Liver (tissue), 9 donors: ENCODE data around the gene SON. TPM values are rescaled to one million over a fixed set of nuclear protein-coding genes. Genes with fewer than 3 reads are reported as not detected.

Experiments
- DNase-seq: peaks from one replicate; pipeline ENCODE4 v3.0.0-alpha.2; 2017; ENCODE audit warnings: low spot score
- H3K27ac ChIP-seq, 2 donors: one replicate each; pipeline ENCODE4 v1.7.0; 2013; ENCODE audit warnings: inconsistent platforms in 2 of 2, low read length in 2 of 2, control low read depth in 1 of 2, low read depth in 1 of 2, mild to moderate bottlenecking in 1 of 2
- H3K27me3 ChIP-seq, 4 donors: one replicate each; pipeline versions ENCODE4 v1.6.1 to v1.7.0; 2013; ENCODE audit warnings: low read length in 3 of 4, inconsistent platforms in 1 of 4, mild to moderate bottlenecking in 1 of 4, moderate library complexity in 1 of 4; ENCODE audit not compliant: control insufficient read depth in 4 of 4, insufficient read depth in 4 of 4
- H3K36me3 ChIP-seq, 4 donors: one replicate each; pipeline versions ENCODE4 v1.6.1 to v1.7.0; 2013; ENCODE audit warnings: low read length in 3 of 4, mild to moderate bottlenecking in 3 of 4, low read depth in 1 of 4, moderate library complexity in 1 of 4; ENCODE audit not compliant: control insufficient read depth in 4 of 4, insufficient read depth in 3 of 4
- H3K4me1 ChIP-seq, 4 donors: one replicate each; pipeline versions ENCODE4 v1.6.1 to v1.7.0; 2013; ENCODE audit warnings: low read length in 3 of 4, mild to moderate bottlenecking in 3 of 4, moderate library complexity in 1 of 4; ENCODE audit not compliant: control insufficient read depth in 4 of 4, insufficient read depth in 4 of 4
- H3K4me3 ChIP-seq, 3 donors: one replicate each; pipeline versions ENCODE4 v1.6.1 to v1.7.0; 2013; ENCODE audit warnings: low read length in 3 of 3, control low read depth in 1 of 3, low read depth in 1 of 3, mild to moderate bottlenecking in 1 of 3
- H3K9ac ChIP-seq, 2 donors: one replicate each; pipeline ENCODE4 v1.7.0; 2013; ENCODE audit warnings: low read length in 2 of 2, mild to moderate bottlenecking in 2 of 2, moderate library complexity in 2 of 2, control low read depth in 1 of 2, low read depth in 1 of 2
- H3K9me3 ChIP-seq, 4 donors: one replicate each; pipeline versions ENCODE4 v1.6.1 to v1.7.0; 2013; ENCODE audit warnings: low read length in 3 of 4; ENCODE audit not compliant: control insufficient read depth in 4 of 4
- ATF3 ChIP-seq: IDR thresholded peaks from 2 replicates; pipeline ENCODE4 v1.6.1; 2016; ENCODE audit warnings: antibody characterized with exemption
- CTCF ChIP-seq: fragments of 150-350 bp; IDR thresholded peaks from 2 replicates; pipeline ENCODE4 v1.5.1; 2017; ENCODE audit warnings: improper control_type of control experiment, low read depth, low read length; ENCODE audit not compliant: missing input control
- EGR1 ChIP-seq, 2 donors: IDR thresholded peaks; 2 replicates each; pipeline ENCODE4 v1.6.1; 2016 to 2018; ENCODE audit warnings: antibody characterized with exemption in 2 of 2, low read depth in 2 of 2
- FOXA1 ChIP-seq: IDR thresholded peaks from 2 replicates; pipeline ENCODE4 v1.6.1; 2016; ENCODE audit warnings: antibody characterized with exemption
- FOXA2 ChIP-seq: IDR thresholded peaks from 2 replicates; pipeline ENCODE4 v1.6.1; 2016; ENCODE audit warnings: antibody characterized with exemption
- GABPA ChIP-seq, 2 donors: IDR thresholded peaks in 1 of 2; conservative IDR thresholded peaks in 1 of 2; 2 replicates each; pipeline ENCODE4 v1.6.1; 2016; ENCODE audit warnings: antibody characterized with exemption in 2 of 2, mild to moderate bottlenecking in 1 of 2, moderate library complexity in 1 of 2
- HNF4A ChIP-seq, 2 donors: conservative IDR thresholded peaks; 2 replicates each; pipeline ENCODE4 v1.6.1; 2016; ENCODE audit warnings: antibody characterized with exemption in 2 of 2, mild to moderate bottlenecking in 2 of 2
- HNF4G ChIP-seq: IDR thresholded peaks from 2 replicates; pipeline ENCODE4 v1.6.1; 2016; ENCODE audit warnings: antibody characterized with exemption
- JUND ChIP-seq, 2 donors: IDR thresholded peaks; 2 replicates each; pipeline ENCODE4 v1.6.1; 2016; ENCODE audit warnings: antibody characterized with exemption in 2 of 2
- NR2F2 ChIP-seq: IDR thresholded peaks from 2 replicates; pipeline ENCODE4 v1.6.1; 2016; ENCODE audit warnings: antibody characterized with exemption
- RAD21 ChIP-seq, 2 donors: IDR thresholded peaks; 2 replicates each; pipeline ENCODE4 v1.6.1; 2016; ENCODE audit warnings: antibody characterized with exemption in 2 of 2, mild to moderate bottlenecking in 2 of 2
- REST ChIP-seq: IDR thresholded peaks from 2 replicates; pipeline ENCODE4 v1.6.1; 2016; ENCODE audit warnings: antibody characterized with exemption, mild to moderate bottlenecking
- RXRA ChIP-seq, 2 donors: IDR thresholded peaks; 2 replicates each; pipeline ENCODE4 v1.6.1; 2017 to 2018; ENCODE audit warnings: antibody characterized with exemption in 2 of 2, mild to moderate bottlenecking in 1 of 2
- SP1 ChIP-seq: IDR thresholded peaks from 2 replicates; pipeline ENCODE4 v1.6.1; 2018; ENCODE audit warnings: antibody characterized with exemption, mild to moderate bottlenecking
- TAF1 ChIP-seq: conservative IDR thresholded peaks from 2 replicates; pipeline ENCODE4 v1.6.1; 2016; ENCODE audit warnings: antibody characterized with exemption, mild to moderate bottlenecking
- YY1 ChIP-seq: IDR thresholded peaks from 2 replicates; pipeline ENCODE4 v1.6.1; 2016; ENCODE audit warnings: antibody characterized with exemption, mild to moderate bottlenecking
- ZBTB33 ChIP-seq: IDR thresholded peaks from 2 replicates; pipeline ENCODE4 v1.6.1; 2016; ENCODE audit warnings: antibody characterized with exemption
- WGBS: extraction: QIAGEN DNeasy Blood & Tissue Kit; methylation state at CpG from one replicate; pipeline ENCODE4 v1.1.7; 2013; 5-methylcytosine and 5-hydroxymethylcytosine counted together
- polyA plus RNA-seq, 2 donors: library from polyadenylated mRNA; stranded (reverse) in 1 of 2; unstranded in 1 of 2; fragments of 200-250 nt in 1 of 2; fragments of >200 nt in 1 of 2; fragmentation: Nextera tagmentation in 1 of 2; extraction: Ambion mirVana in 1 of 2; gene quantifications; one replicate each; pipeline versions ENCODE4 v1.2.1 to v1.2.3, GENCODE V29; 2013 to 2015
- total RNA-seq, 2 donors: library from RNA; depleted of rRNA; stranded (reverse); fragments of >200 nt; gene quantifications; one replicate each; pipeline ENCODE4 v1.2.3, GENCODE V29; 2014
- TF ChIP-seq, protein P1 (sequence below): IDR thresholded peaks from 2 replicates; pipeline ENCODE4 v1.6.1; 2016; ENCODE audit warnings: antibody characterized with exemption
- donor health status: healthy.
- donor health status: healthy.
- donor health status: healthy.
- donor health status: healthy.
- donor health status: healthy.

SON gene
- total and polyA plus RNA-seq, 4 donors, result 42.7 to 264 (median 157) TPM

DNA sequence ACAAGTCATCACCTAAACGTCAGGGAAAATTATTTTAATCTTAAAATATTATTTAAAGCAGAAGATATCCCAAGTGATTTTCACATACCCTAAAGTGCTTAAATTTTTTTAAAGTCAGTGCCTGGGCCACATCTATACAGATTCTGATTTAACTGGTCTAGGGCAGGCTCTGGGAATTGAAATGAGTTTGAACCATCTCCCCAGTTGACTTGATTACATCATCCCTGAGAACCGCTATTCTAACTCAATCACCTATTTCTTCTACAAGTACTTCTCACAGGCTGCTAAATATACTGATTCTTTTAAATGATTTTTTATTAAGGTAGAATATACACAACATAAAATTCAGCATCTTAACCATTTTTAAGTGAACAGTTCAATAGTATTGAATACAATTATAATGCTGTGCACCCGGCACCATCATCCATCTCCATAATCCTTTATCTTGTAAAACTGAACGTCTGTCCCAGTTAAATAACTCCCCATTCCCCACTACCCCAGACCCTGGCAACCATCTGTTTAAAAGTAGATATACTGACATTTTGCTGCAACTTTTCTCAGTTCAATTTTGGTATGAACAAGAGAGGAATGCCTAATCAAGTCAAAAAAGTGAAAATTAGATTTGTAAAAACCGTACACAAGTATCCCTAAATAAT, 20.4 kb upstream of the SON start:
- peaks cover 0 to 2% (median 0%) of the 10 kb centered on the region in 4 donors for H3K4me1 ChIP-seq
- no peaks in the 10 kb centered on the region for H3K9me3 ChIP-seq
- peaks cover 15 to 43% (median 30%) of the 10 kb centered on the region in 4 donors for H3K36me3 ChIP-seq
- WGBS, result 93% methylated on average over 5 of the region's 5 CpGs
- DNase-seq, result no peak
- TF ChIP-seq JUND (IDR thresholded peaks at IDR 0.05) (no peak), HNF4A (conservative IDR thresholded peaks at IDR 0.05) (no peak), RAD21 (IDR thresholded peaks at IDR 0.05) (no peak), FOXA1 (no peak), ATF3 (no peak), NR2F2 (no peak), GABPA (IDR thresholded peaks at IDR 0.05 in 1 of 2, conservative IDR thresholded peaks at IDR 0.05 in 1 of 2) (no peak), YY1 (no peak), RXRA (IDR thresholded peaks at IDR 0.05) (no peak)
- no peaks in the 10 kb centered on the region for H3K27me3 ChIP-seq
- H3K4me3 ChIP-seq, result no peak overlapping the region
- no peak overlapping the region for H3K27ac ChIP-seq
- H3K9ac ChIP-seq, result no peak overlapping the region

GRCh38 chr21:33522953-33523349, 19.9 kb upstream of the SON start:
- WGBS, result 80% methylated on average over 1 of the region's 1 CpG
- H3K27me3 ChIP-seq, result no peaks in the 10 kb centered on the region
- TF ChIP-seq ATF3, result no peak
- no peak for TF ChIP-seq RXRA (IDR thresholded peaks at IDR 0.05)
- TF ChIP-seq SP1, result no peak
- TF ChIP-seq HNF4A (conservative IDR thresholded peaks at IDR 0.05), result no peak
- no peak for TF ChIP-seq HNF4G
- TF ChIP-seq REST, result no peak
- TF ChIP-seq YY1, result no peak
- TF ChIP-seq EGR1 (IDR thresholded peaks at IDR 0.05; ENCODE audit: low read depth in 2 of 2), result no peak
- no peak for TF ChIP-seq TAF1
- TF ChIP-seq, protein P1, sequence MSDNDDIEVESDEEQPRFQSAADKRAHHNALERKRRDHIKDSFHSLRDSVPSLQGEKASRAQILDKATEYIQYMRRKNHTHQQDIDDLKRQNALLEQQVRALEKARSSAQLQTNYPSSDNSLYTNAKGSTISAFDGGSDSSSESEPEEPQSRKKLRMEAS, result no peak
- TF ChIP-seq NR2F2, result no peak
- TF ChIP-seq CTCF, result no peak
- no peak for TF ChIP-seq JUND (IDR thresholded peaks at IDR 0.05)
- TF ChIP-seq FOXA2, result no peak
- TF ChIP-seq ZBTB33, result no peak
- TF ChIP-seq GABPA (IDR thresholded peaks at IDR 0.05 in 1 of 2, conservative IDR thresholded peaks at IDR 0.05 in 1 of 2), result no peak
- TF ChIP-seq FOXA1, result no peak
- TF ChIP-seq RAD21 (IDR thresholded peaks at IDR 0.05), result no peak
- no peak overlapping the region for H3K27ac ChIP-seq
- peaks cover 20 to 43% (median 30%) of the 10 kb centered on the region in 4 donors for H3K36me3 ChIP-seq
- H3K4me3 ChIP-seq, result no peak overlapping the region
- no peaks in the 10 kb centered on the region for H3K9me3 ChIP-seq
- no peak for DNase-seq
- H3K4me1 ChIP-seq, result peaks cover 0 to 2% (median 0%) of the 10 kb centered on the region in 4 donors
- H3K9ac ChIP-seq, result no peak overlapping the region
